Esophagus muscularis mucosa (tissue), 4 donors: ENCODE data around the gene HNRNPH1.

Experiments
- EP300 ChIP-seq: sonication (generic); formaldehyde crosslinking; IDR thresholded peaks from one replicate; pipeline ENCODE4 v1.6.1; 2017; ENCODE audit warnings: antibody characterized with exemption
- POLR2AphosphoS5 ChIP-seq, 2 donors: sonication (generic); formaldehyde crosslinking; IDR thresholded peaks; one replicate each; pipeline ENCODE4 v1.6.1; 2017; ENCODE audit warnings: antibody characterized with exemption in 2 of 2
- TF ChIP-seq, protein P1 (sequence below), 3 experiments: fragments of 200-600 bp in 2 of 3; fragments of 450-650 bp in 1 of 3; sonication (generic) in 2 of 3; IDR thresholded peaks; one replicate each; pipeline ENCODE4 v1.5.1; 2017 to 2019; ENCODE audit warnings: antibody characterized with exemption in 3 of 3, mild to moderate bottlenecking in 2 of 3, moderate library complexity in 1 of 3

GRCh38 chr5:179603308-179603707 is 20.2 kb downstream of the HNRNPH1 start:
- TF ChIP-seq, protein P1, sequence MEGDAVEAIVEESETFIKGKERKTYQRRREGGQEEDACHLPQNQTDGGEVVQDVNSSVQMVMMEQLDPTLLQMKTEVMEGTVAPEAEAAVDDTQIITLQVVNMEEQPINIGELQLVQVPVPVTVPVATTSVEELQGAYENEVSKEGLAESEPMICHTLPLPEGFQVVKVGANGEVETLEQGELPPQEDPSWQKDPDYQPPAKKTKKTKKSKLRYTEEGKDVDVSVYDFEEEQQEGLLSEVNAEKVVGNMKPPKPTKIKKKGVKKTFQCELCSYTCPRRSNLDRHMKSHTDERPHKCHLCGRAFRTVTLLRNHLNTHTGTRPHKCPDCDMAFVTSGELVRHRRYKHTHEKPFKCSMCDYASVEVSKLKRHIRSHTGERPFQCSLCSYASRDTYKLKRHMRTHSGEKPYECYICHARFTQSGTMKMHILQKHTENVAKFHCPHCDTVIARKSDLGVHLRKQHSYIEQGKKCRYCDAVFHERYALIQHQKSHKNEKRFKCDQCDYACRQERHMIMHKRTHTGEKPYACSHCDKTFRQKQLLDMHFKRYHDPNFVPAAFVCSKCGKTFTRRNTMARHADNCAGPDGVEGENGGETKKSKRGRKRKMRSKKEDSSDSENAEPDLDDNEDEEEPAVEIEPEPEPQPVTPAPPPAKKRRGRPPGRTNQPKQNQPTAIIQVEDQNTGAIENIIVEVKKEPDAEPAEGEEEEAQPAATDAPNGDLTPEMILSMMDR (IDR thresholded peaks at IDR 0.05) = no peak
- no peak for TF ChIP-seq EP300
- no peak for TF ChIP-seq POLR2AphosphoS5 (IDR thresholded peaks at IDR 0.05)
